ENCODE measurements around the gene HSD11B2. TPM values are rescaled to one million over a fixed set of nuclear protein-coding genes. Genes with fewer than 3 reads are reported as not detected.

HSD11B2 gene
- total RNA-seq, 2 donors from 2014 or later, result 11.4 to 35.6 TPM

DNA sequence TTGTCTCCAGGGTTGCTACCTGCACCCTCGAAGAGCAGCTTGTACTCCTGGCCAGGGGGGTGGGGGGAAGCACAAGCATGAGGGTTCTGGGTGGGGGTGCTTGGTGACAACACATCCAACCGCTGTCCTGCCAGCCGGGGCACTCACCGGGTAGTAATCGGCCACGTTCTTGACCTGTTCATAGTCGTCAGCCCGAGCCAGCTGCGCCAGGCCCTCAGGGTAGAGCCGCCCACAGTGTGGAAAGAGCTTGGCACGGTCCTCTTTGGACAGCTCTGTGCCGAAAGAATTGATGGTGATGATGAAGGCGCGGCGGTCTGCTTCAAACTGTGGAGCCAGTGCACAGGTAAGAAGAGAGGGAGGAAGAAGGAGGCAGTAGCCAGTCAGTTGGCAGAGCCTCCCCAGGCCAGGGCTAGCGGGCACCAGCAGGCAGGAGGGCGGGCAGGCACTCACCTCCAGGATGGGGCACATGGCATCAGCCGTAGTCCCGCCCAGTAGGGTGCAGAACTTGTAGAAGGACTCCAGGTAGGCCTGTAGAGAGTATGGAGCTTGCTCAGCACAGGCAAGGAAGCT, 8.0 kb downstream of the HSD11B2 start:
- Histone ChIP-seq H3K4me3 (no peak overlapping the region), H3K9me3 (no peaks in the 10 kb centered on the region), H3K27me3 (replicated peaks; ENCODE audit: insufficient read depth) (no peaks in the 10 kb centered on the region), H3K4me1 (replicated peaks) (peaks cover 21% of the 10 kb centered on the region), H3K36me3 (peaks cover 6 to 10% of the 10 kb centered on the region in 2 donors), H3K27ac (no peak overlapping the region)
- WGBS, result 86% methylated on average over 19 of the region's 19 CpGs
- no peak for DNase-seq (ENCODE audit: low spot score)
- TF ChIP-seq POLR2A (IDR thresholded peaks at IDR 0.05) (no peak), POLR2AphosphoS5 (IDR thresholded peaks at IDR 0.05) (no peak)
- TF ChIP-seq, protein P1, sequence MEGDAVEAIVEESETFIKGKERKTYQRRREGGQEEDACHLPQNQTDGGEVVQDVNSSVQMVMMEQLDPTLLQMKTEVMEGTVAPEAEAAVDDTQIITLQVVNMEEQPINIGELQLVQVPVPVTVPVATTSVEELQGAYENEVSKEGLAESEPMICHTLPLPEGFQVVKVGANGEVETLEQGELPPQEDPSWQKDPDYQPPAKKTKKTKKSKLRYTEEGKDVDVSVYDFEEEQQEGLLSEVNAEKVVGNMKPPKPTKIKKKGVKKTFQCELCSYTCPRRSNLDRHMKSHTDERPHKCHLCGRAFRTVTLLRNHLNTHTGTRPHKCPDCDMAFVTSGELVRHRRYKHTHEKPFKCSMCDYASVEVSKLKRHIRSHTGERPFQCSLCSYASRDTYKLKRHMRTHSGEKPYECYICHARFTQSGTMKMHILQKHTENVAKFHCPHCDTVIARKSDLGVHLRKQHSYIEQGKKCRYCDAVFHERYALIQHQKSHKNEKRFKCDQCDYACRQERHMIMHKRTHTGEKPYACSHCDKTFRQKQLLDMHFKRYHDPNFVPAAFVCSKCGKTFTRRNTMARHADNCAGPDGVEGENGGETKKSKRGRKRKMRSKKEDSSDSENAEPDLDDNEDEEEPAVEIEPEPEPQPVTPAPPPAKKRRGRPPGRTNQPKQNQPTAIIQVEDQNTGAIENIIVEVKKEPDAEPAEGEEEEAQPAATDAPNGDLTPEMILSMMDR (IDR thresholded peaks at IDR 0.05), result no peak
- intact Hi-C loops (cut with DNase I), result no loop called here

DNA sequence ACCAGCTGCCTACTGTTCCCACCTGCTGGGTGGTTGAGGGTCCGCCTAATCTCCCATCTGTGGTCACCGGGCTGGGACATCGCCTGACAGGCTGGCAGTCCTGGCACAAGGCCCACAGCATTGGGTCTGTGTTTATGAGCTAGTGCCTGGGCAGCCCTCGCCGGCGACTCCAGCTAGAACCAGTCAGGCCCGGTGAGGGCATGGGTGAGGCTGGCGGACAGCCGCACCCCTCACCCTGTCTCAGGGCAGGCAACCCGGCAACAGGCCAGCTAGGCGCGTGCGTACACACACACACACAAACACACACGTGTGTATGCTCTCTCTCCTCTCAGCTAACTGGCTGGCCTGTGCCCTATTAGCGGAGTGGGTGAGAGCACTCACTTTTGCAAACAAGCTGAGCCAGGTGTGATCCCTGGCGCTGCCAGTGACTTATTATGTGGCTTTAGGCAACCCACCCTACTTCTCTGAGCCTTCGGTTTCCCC, 10.4 kb downstream of the HSD11B2 start:
- peaks cover 29% of the 10 kb centered on the region for H3K4me1 ChIP-seq (replicated peaks)
- no peak overlapping the region for H3K4me3 ChIP-seq
- H3K27me3 ChIP-seq (replicated peaks; ENCODE audit: insufficient read depth), result no peaks in the 10 kb centered on the region
- WGBS, result 40% methylated on average over 17 of the region's 17 CpGs
- H3K36me3 ChIP-seq, result peaks cover 6 to 10% of the 10 kb centered on the region in 2 donors
- peak; percentile 92 for DNase-seq (ENCODE audit: low spot score)
- H3K27ac ChIP-seq, result peak overlapping the region; percentile 76 to 81
- intact Hi-C loops (cut with DNase I), result no loop called here
- no peaks in the 10 kb centered on the region for H3K9me3 ChIP-seq
- TF ChIP-seq POLR2A (IDR thresholded peaks at IDR 0.05), result peak; percentile 25
- TF ChIP-seq, protein P1 (IDR thresholded peaks at IDR 0.05), result peak in 1 of 4 experiments; percentile 7
- TF ChIP-seq POLR2AphosphoS5 (IDR thresholded peaks at IDR 0.05), result peak; percentile 87

DNA sequence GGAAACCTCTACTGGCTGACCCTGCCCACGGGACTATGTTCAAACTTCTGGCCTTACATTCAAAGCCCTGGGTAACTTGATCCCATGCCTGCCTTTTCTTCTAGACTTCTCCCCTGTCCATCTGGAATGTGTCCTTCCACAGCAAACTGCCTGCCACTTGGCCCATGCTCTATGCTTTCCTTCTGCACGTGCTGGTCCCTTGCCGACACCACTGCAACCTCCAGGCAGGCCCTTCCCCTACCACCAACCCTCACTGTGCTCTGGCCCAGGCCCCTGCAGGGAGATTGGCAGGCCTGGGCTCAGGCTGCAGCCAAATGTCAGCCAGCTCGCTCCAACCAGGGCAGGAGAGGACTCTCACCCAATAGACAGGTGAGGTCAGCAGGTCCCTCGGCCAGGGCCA, 11.0 kb downstream of the HSD11B2 start:
- H3K4me1 ChIP-seq (replicated peaks), result peaks cover 35% of the 10 kb centered on the region
- peak overlapping the region; percentile 76 to 81 for H3K27ac ChIP-seq
- H3K27me3 ChIP-seq (replicated peaks; ENCODE audit: insufficient read depth), result no peaks in the 10 kb centered on the region
- H3K4me3 ChIP-seq, result no peak overlapping the region
- DNase-seq (ENCODE audit: low spot score), result no peak
- TF ChIP-seq POLR2A (IDR thresholded peaks at IDR 0.05), result no peak
- TF ChIP-seq, protein P1 (IDR thresholded peaks at IDR 0.05), result no peak
- no peak for TF ChIP-seq POLR2AphosphoS5 (IDR thresholded peaks at IDR 0.05)
- WGBS, result 49% methylated on average over 5 of the region's 5 CpGs
- H3K36me3 ChIP-seq, result peaks cover 6 to 10% of the 10 kb centered on the region in 2 donors
- H3K9me3 ChIP-seq, result no peaks in the 10 kb centered on the region
- intact Hi-C loops (cut with DNase I), result no loop called here

- no peak overlapping the region for H3K4me3 ChIP-seq
- intact Hi-C loops (cut with DNase I), result no loop called here
- H3K36me3 ChIP-seq, result peaks cover 6 to 10% of the 10 kb centered on the region in 2 donors
- TF ChIP-seq, protein P1 (IDR thresholded peaks at IDR 0.05), result no peak
- TF ChIP-seq POLR2AphosphoS5 (IDR thresholded peaks at IDR 0.05) (no peak), POLR2A (IDR thresholded peaks at IDR 0.05) (no peak)
- WGBS, result 66% methylated on average over 13 of the region's 13 CpGs
- H3K4me1 ChIP-seq (replicated peaks), result peaks cover 35% of the 10 kb centered on the region
- no peaks in the 10 kb centered on the region for H3K9me3 ChIP-seq
- peak overlapping the region; percentile 76 to 81 for H3K27ac ChIP-seq
- no peaks in the 10 kb centered on the region for H3K27me3 ChIP-seq (replicated peaks; ENCODE audit: insufficient read depth)
- DNase-seq (ENCODE audit: low spot score), result no peak
Observed at GRCh38 chr16:67442581-67443255, 11.8 kb downstream of the HSD11B2 start.

Measured in prostate gland (tissue), 2 donors.